Measurements from ENCODE around the gene WNT11.

The WNT11 gene

DNA sequence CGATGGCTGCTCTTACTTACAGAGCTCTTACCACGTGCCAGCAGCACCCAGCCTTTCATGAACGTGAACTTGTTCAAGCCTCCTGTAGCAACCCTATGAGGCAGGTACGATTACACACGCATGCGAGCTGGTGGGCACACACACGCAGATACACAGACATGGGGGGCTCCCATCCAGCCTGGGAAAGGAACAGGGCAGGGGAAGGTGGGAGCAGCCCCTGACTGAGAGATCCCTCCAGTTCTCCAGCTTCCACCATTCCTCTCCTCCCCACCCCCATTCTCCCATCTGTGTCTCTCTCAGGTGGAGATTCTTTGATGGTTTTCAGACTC, 37.6 kb upstream of the WNT11 start:
- Histone ChIP-seq H4K12ac (ENCODE audit: low read depth, low read length) (no peak overlapping the region), H3K9me3 (ENCODE audit: insufficient read depth, low read depth, low read length) (peaks cover 2% of the 10 kb centered on the region), H3K36me3 (ENCODE audit: control insufficient read depth in 1 of 2, insufficient read depth in 2 of 2, low read length in 2 of 2) (no peaks in the 10 kb centered on the region), H4K91ac (ENCODE audit: low read depth, low read length) (no peak overlapping the region), H3K27ac (ENCODE audit: low read depth, low read length) (no peak overlapping the region), H2AFZ (ENCODE audit: insufficient read depth, low read length, poor library complexity) (no peak overlapping the region), H3K4ac (ENCODE audit: low read depth, low read length) (no peak overlapping the region), H3K18ac (ENCODE audit: low read length) (no peak overlapping the region), H2BK12ac (ENCODE audit: low read length) (no peak overlapping the region), H2AK5ac (ENCODE audit: low read length) (no peak overlapping the region), H3K79me2 (ENCODE audit: control insufficient read depth, insufficient read depth, low read length, poor library complexity) (no peaks in the 10 kb centered on the region), H4K8ac (ENCODE audit: low read depth, low read length) (no peak overlapping the region), H3K23ac (ENCODE audit: low read length) (no peak overlapping the region), H3K27me3 (ENCODE audit: insufficient read depth, low read length) (peaks cover 6% of the 10 kb centered on the region), H3K4me1 (ENCODE audit: control insufficient read depth in 1 of 2, insufficient read depth in 2 of 2, low read length in 2 of 2) (no peaks in the 10 kb centered on the region), H3K4me2 (ENCODE audit: low read length) (no peak overlapping the region), H2BK120ac (ENCODE audit: insufficient read depth, low read length, poor library complexity) (no peak overlapping the region), H3K4me3 (ENCODE audit: low read depth, low read length) (no peak overlapping the region), H3K79me1 (ENCODE audit: low read length) (no peaks in the 10 kb centered on the region), H3K9ac (ENCODE audit: low read length) (no peak overlapping the region), H2BK5ac (ENCODE audit: low read depth, low read length, poor library complexity) (no peak overlapping the region), H3K14ac (ENCODE audit: low read length) (no peak overlapping the region)
- no CpG with 5 or more reads among the region's 7 CpGs for WGBS (ENCODE audit: extremely low coverage, insufficient coverage, insufficient read length)
- DNase-seq = no peak

DNA sequence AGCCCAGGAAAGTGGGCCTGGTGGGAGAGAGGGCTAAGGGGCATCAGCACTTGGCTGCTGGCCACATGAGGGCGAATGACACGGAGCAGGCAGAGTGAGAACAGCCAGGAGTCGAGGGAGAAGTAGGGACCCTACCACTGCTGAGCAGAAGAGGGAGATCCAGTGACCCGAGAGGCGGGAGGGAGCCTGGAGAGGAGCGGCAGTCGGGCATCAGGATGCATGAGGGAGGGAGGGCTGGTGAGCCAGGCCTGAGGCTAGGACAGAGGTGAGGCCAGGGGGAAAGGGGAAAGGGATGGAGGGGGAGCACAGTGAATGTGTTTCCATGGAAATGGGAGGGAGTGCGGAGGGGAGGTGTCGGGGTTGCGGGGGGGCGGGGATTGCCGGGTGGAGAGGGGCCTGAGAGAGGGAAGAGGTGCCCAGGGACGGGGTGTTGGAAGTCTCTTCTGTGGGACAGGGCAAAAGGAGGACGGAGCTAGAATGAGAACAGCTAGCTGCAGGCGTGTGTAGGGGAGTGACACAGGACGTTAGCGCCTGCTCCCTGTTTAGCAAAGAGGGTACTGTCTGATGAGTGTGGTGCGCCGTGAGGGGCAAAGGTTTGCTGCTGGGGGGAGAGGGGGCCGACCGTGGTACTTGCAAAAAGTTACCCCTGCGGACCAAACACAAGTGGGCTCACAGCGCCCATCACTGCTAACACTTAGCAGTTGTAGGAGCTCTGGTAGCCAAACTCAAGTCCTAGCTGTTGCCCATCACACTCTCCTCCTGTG, 37.1 kb upstream of the WNT11 start:
- DNase-seq = no peak
- H2BK5ac ChIP-seq (ENCODE audit: low read depth, low read length, poor library complexity) = no peak overlapping the region

DNA sequence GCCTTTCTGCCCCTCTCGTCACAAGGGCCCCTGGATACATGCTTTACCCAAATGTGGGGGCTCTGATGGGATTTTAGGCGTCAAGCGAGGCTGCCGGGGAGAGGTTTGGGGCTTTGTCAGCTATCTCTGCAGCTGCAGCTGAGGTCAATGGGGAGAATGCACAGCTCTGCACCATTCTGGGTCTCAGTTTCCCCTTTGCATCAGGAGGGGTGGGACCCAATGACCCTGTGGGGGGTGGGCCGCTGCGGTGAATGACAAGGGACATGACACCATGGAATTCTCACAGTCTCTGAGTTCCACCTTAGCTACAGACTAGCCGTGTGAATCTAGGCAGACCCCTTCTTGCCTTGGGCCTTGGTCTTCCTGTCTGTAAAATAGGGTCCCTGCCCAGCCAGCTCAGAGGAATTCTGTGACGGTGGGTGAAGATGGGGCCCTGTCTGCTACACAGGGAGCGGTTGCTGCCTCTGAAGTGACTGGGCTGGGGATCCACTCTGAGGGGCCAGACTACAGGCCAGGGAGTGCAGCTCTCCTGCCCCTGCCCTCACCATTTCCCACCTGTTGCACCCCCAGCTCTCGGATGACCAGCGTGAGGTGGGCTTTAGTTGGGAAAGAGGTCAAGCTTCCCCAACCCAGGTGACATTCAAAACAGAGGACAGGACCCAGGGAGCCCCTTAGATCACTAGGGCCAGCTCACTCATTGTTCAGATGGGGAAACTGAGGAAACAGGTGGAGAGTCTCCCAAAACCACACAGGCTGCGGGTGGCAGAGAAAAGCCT, 35.9 kb upstream of the WNT11 start:
- H2BK120ac ChIP-seq (ENCODE audit: insufficient read depth, low read length, poor library complexity) = no peak overlapping the region
- H3K27ac ChIP-seq (ENCODE audit: low read depth, low read length) = no peak overlapping the region
- WGBS (ENCODE audit: extremely low coverage, insufficient coverage, insufficient read length) = no CpG with 5 or more reads among the region's 12 CpGs
- H3K4me3 ChIP-seq (ENCODE audit: low read depth, low read length) = no peak overlapping the region
- no peak overlapping the region for H3K4ac ChIP-seq (ENCODE audit: low read depth, low read length)
- H2BK5ac ChIP-seq (ENCODE audit: low read depth, low read length, poor library complexity) = no peak overlapping the region
- no peak overlapping the region for H2AK5ac ChIP-seq (ENCODE audit: low read length)
- H3K79me2 ChIP-seq (ENCODE audit: control insufficient read depth, insufficient read depth, low read length, poor library complexity) = no peaks in the 10 kb centered on the region
- no peak overlapping the region for H4K91ac ChIP-seq (ENCODE audit: low read depth, low read length)
- H2BK12ac ChIP-seq (ENCODE audit: low read length) = no peak overlapping the region
- no peak overlapping the region for H4K12ac ChIP-seq (ENCODE audit: low read depth, low read length)
- H3K27me3 ChIP-seq (ENCODE audit: insufficient read depth, low read length) = peaks cover 6% of the 10 kb centered on the region
- no peaks in the 10 kb centered on the region for H3K9me3 ChIP-seq (ENCODE audit: insufficient read depth, low read depth, low read length)
- H3K79me1 ChIP-seq (ENCODE audit: low read length) = no peaks in the 10 kb centered on the region
- peaks cover 2 to 4% of the 10 kb centered on the region in 2 experiments for H3K4me1 ChIP-seq (ENCODE audit: control insufficient read depth in 1 of 2, insufficient read depth in 2 of 2, low read length in 2 of 2)
- H3K18ac ChIP-seq (ENCODE audit: low read length) = no peak overlapping the region
- no peak overlapping the region for H3K9ac ChIP-seq (ENCODE audit: low read length)
- no peak overlapping the region for H3K14ac ChIP-seq (ENCODE audit: low read length)
- no peak overlapping the region for H3K4me2 ChIP-seq (ENCODE audit: low read length)
- no peak for DNase-seq
- no peak overlapping the region for H4K8ac ChIP-seq (ENCODE audit: low read depth, low read length)
- no peaks in the 10 kb centered on the region for H3K36me3 ChIP-seq (ENCODE audit: control insufficient read depth in 1 of 2, insufficient read depth in 2 of 2, low read length in 2 of 2)
- no peak overlapping the region for H2AFZ ChIP-seq (ENCODE audit: insufficient read depth, low read length, poor library complexity)
- H3K23ac ChIP-seq (ENCODE audit: low read length) = no peak overlapping the region

More for the DNA sequence above, 37.1 kb upstream of the WNT11 start:
- H4K91ac ChIP-seq (ENCODE audit: low read depth, low read length) = no peak overlapping the region
- no peak overlapping the region for H2AFZ ChIP-seq (ENCODE audit: insufficient read depth, low read length, poor library complexity)
- no peak overlapping the region for H3K14ac ChIP-seq (ENCODE audit: low read length)
- H3K27ac ChIP-seq (ENCODE audit: low read depth, low read length) = no peak overlapping the region
- H4K8ac ChIP-seq (ENCODE audit: low read depth, low read length) = no peak overlapping the region
- no CpG with 5 or more reads among the region's 23 CpGs for WGBS (ENCODE audit: extremely low coverage, insufficient coverage, insufficient read length)
- H3K27me3 ChIP-seq (ENCODE audit: insufficient read depth, low read length) = peaks cover 6% of the 10 kb centered on the region
- peaks cover 2% of the 10 kb centered on the region for H3K9me3 ChIP-seq (ENCODE audit: insufficient read depth, low read depth, low read length)
- H2BK120ac ChIP-seq (ENCODE audit: insufficient read depth, low read length, poor library complexity) = no peak overlapping the region
- H3K18ac ChIP-seq (ENCODE audit: low read length) = no peak overlapping the region
- H3K4me3 ChIP-seq (ENCODE audit: low read depth, low read length) = no peak overlapping the region
- no peak overlapping the region for H3K23ac ChIP-seq (ENCODE audit: low read length)
- no peak overlapping the region for H2BK12ac ChIP-seq (ENCODE audit: low read length)
- peaks cover under 1 to 4% of the 10 kb centered on the region in 2 experiments for H3K4me1 ChIP-seq (ENCODE audit: control insufficient read depth in 1 of 2, insufficient read depth in 2 of 2, low read length in 2 of 2)
- H3K4me2 ChIP-seq (ENCODE audit: low read length) = no peak overlapping the region
- H3K9ac ChIP-seq (ENCODE audit: low read length) = no peak overlapping the region
- H4K12ac ChIP-seq (ENCODE audit: low read depth, low read length) = no peak overlapping the region
- H2AK5ac ChIP-seq (ENCODE audit: low read length) = no peak overlapping the region
- no peaks in the 10 kb centered on the region for H3K79me1 ChIP-seq (ENCODE audit: low read length)
- no peaks in the 10 kb centered on the region for H3K36me3 ChIP-seq (ENCODE audit: control insufficient read depth in 1 of 2, insufficient read depth in 2 of 2, low read length in 2 of 2)
- no peaks in the 10 kb centered on the region for H3K79me2 ChIP-seq (ENCODE audit: control insufficient read depth, insufficient read depth, low read length, poor library complexity)
- H3K4ac ChIP-seq (ENCODE audit: low read depth, low read length) = no peak overlapping the region

DNA sequence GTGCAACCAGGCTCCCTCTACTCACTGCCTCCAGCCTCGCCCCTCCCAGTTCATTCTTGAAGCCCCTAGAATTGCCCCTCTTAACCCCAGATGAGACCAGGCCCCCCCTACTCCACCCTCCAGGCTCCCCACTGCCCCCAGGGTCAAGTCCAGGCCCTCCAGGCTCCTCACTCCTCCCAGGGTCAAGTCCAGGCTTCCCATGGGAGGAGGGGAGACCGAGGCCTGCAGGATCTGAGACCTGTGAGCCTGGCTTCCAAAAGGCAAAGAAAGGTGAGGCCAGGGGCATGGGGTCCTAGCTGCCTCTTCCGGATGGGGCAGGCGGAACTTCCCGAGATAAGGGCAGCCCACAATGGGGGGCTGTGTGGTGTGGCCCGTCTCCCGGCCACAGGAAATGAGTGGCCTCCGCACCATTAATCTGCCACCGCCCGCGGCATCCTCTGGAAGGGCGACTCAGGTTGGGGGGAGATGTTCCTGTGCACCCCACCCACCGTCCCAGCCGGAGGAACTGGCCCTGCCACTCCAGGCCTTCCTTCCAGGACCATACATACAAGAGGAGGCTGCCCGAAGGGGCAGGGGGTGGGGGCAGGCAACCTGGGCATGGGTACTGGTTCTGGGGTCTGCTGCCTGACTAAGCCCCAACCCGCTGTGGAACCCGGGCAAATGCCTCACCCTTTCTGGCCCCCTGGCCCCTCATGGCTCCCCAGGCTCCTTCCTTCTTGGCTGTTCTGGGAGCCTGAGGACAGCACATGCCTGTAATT, 35.1 kb upstream of the WNT11 start:
- no peak overlapping the region for H3K4me2 ChIP-seq (ENCODE audit: low read length)
- no peaks in the 10 kb centered on the region for H3K79me2 ChIP-seq (ENCODE audit: control insufficient read depth, insufficient read depth, low read length, poor library complexity)
- no peaks in the 10 kb centered on the region for H3K9me3 ChIP-seq (ENCODE audit: insufficient read depth, low read depth, low read length)
- no CpG with 5 or more reads among the region's 17 CpGs for WGBS (ENCODE audit: extremely low coverage, insufficient coverage, insufficient read length)
- DNase-seq = no peak
- H2AFZ ChIP-seq (ENCODE audit: insufficient read depth, low read length, poor library complexity) = no peak overlapping the region
- H4K12ac ChIP-seq (ENCODE audit: low read depth, low read length) = no peak overlapping the region
- no peak overlapping the region for H4K8ac ChIP-seq (ENCODE audit: low read depth, low read length)
- H3K18ac ChIP-seq (ENCODE audit: low read length) = no peak overlapping the region
- peaks cover 6% of the 10 kb centered on the region for H3K27me3 ChIP-seq (ENCODE audit: insufficient read depth, low read length)
- no peak overlapping the region for H2BK5ac ChIP-seq (ENCODE audit: low read depth, low read length, poor library complexity)
- H2AK5ac ChIP-seq (ENCODE audit: low read length) = no peak overlapping the region
- H3K9ac ChIP-seq (ENCODE audit: low read length) = no peak overlapping the region
- H3K14ac ChIP-seq (ENCODE audit: low read length) = no peak overlapping the region
- no peaks in the 10 kb centered on the region for H3K79me1 ChIP-seq (ENCODE audit: low read length)
- H4K91ac ChIP-seq (ENCODE audit: low read depth, low read length) = no peak overlapping the region
- H3K23ac ChIP-seq (ENCODE audit: low read length) = no peak overlapping the region
- no peak overlapping the region for H3K4me3 ChIP-seq (ENCODE audit: low read depth, low read length)
- H3K4me1 ChIP-seq (ENCODE audit: control insufficient read depth in 1 of 2, insufficient read depth in 2 of 2, low read length in 2 of 2) = peaks cover 2 to 4% of the 10 kb centered on the region in 2 experiments
- no peaks in the 10 kb centered on the region for H3K36me3 ChIP-seq (ENCODE audit: control insufficient read depth in 1 of 2, insufficient read depth in 2 of 2, low read length in 2 of 2)
- H2BK12ac ChIP-seq (ENCODE audit: low read length) = no peak overlapping the region
- H2BK120ac ChIP-seq (ENCODE audit: insufficient read depth, low read length, poor library complexity) = no peak overlapping the region
- H3K4ac ChIP-seq (ENCODE audit: low read depth, low read length) = no peak overlapping the region
- no peak overlapping the region for H3K27ac ChIP-seq (ENCODE audit: low read depth, low read length)
